HepG2 (cell line): ENCODE data around the gene KCTD13. TPM values are rescaled to one million over a fixed set of nuclear protein-coding genes. Genes with fewer than 3 reads are reported as not detected.

Source experiments
- HNRNPUL1 ChIP-seq: fragments of 200-400 bp; formaldehyde crosslinking; IDR thresholded peaks from 2 replicates; pipeline ENCODE4 v1.6.1; 2017; ENCODE audit warnings: low read depth, mild to moderate bottlenecking, low read length, moderate library complexity
- HOXA9 ChIP-seq: sonication (generic); formaldehyde crosslinking; IDR thresholded peaks from 2 replicates; pipeline ENCODE4 v1.8.1; 2022; ENCODE audit warnings: missing genetic modification reagents, mild to moderate bottlenecking, moderate library complexity, borderline replicate concordance
- KMT2B ChIP-seq: IDR thresholded peaks from 2 replicates; pipeline ENCODE4 v1.6.1; 2016; ENCODE audit warnings: missing genetic modification reagents, missing compliant biosample characterization
- MBD4 ChIP-seq: IDR thresholded peaks from 2 replicates; pipeline ENCODE4 v1.6.1; 2012; ENCODE audit warnings: low read length, inconsistent platforms, borderline replicate concordance
- STAG1 ChIP-seq: sonication (generic); formaldehyde crosslinking; IDR thresholded peaks from 2 replicates; pipeline ENCODE4 v1.4.0; 2020; ENCODE audit warnings: missing genetic modification reagents
- ZNF335 ChIP-seq: sonication (generic); formaldehyde crosslinking; IDR thresholded peaks from 2 replicates; pipeline ENCODE4 v1.4.0; 2020; ENCODE audit warnings: missing genetic modification reagents
- ZNF354B ChIP-seq: sonication (generic); formaldehyde crosslinking; IDR thresholded peaks from 2 replicates; pipeline ENCODE4 v1.8.0; 2022; ENCODE audit warnings: mild to moderate bottlenecking, missing genetic modification reagents
- ZNF556 ChIP-seq: sonication (generic); formaldehyde crosslinking; IDR thresholded peaks from 2 replicates; pipeline ENCODE4 v1.4.0; 2020; ENCODE audit warnings: mild to moderate bottlenecking, missing genetic modification reagents, borderline replicate concordance
- polyA plus RNA-seq, 8 experiments: library from polyadenylated mRNA; depleted of rRNA in 3 of 8; stranded (reverse) in 7 of 8; unstranded in 1 of 8; fragments of >200 nt; fragmentation: Illumina TruSeq in 4 of 8; extraction: Trizol in 4 of 8; gene quantifications; 2 replicates each; pipeline versions ENCODE4 v1.2.1 to v1.2.3, GENCODE V29; 2011 to 2016; ENCODE audit warnings: low read depth in 4 of 8, missing spikeins in 1 of 8, mixed read lengths in 1 of 8; ENCODE audit not compliant: insufficient read depth in 1 of 8
- total RNA-seq, 5 experiments: library from RNA; depleted of rRNA; stranded (reverse); fragments of >200 nt; fragmentation: Illumina TruSeq; extraction: Trizol; gene quantifications; 2 replicates each; pipeline ENCODE4 v1.2.3, GENCODE V29; 2016; ENCODE audit warnings: low read depth in 1 of 5
- TF ChIP-seq, protein P1 (sequence below): sonication (generic); formaldehyde crosslinking; IDR thresholded peaks from 2 replicates; pipeline ENCODE4 v1.5.1; 2020; ENCODE audit warnings: mild to moderate bottlenecking, missing genetic modification reagents, moderate library complexity
- TF ChIP-seq, protein P2 (sequence below): sonication (generic); formaldehyde crosslinking; IDR thresholded peaks from 2 replicates; pipeline ENCODE4 v1.5.0; 2020; ENCODE audit warnings: mild to moderate bottlenecking, missing genetic modification reagents, borderline replicate concordance
- TF ChIP-seq, protein P3 (sequence below): sonication (generic); formaldehyde crosslinking; IDR thresholded peaks from 2 replicates; pipeline ENCODE4 v1.4.0; 2020; ENCODE audit warnings: missing genetic modification reagents
- TF ChIP-seq, protein P4 (sequence below): sonication (generic); formaldehyde crosslinking; IDR thresholded peaks from 2 replicates; pipeline ENCODE4 v1.4.0; 2020; ENCODE audit warnings: missing genetic modification reagents, mild to moderate bottlenecking, borderline replicate concordance

Gene KCTD13
- total and polyA plus RNA-seq, 2 of the 13 experiments (the other 11 are each of a cell fraction or from before 2014, with no cell fraction given) = 6.3 to 14.7 TPM

DNA sequence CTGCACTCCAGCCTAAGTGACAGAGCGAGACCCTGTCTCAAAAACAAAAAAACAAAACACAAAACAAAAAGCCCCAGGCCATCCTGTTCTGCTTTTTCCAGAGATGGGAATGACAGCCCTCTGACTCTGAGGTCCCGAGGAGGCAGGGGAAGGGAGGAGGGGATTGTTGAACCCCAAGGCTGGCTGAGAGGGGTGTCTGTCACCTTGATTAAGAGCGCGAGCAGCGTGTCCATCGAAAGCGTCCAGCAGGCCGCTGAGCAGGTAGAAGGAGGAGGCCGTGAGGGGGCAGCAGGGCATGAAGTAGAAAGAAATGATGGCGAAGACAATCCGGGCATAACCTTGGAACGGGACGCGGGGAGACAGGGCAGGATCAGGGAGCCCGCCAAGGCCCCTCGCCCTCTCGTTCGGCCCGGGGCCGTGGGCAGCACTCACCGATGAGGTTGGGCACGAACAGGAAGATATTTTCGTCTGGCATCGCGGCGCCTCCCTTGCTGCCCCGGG is 63.6 kb downstream of the KCTD13 start (continued):
- TF ChIP-seq, protein P1, sequence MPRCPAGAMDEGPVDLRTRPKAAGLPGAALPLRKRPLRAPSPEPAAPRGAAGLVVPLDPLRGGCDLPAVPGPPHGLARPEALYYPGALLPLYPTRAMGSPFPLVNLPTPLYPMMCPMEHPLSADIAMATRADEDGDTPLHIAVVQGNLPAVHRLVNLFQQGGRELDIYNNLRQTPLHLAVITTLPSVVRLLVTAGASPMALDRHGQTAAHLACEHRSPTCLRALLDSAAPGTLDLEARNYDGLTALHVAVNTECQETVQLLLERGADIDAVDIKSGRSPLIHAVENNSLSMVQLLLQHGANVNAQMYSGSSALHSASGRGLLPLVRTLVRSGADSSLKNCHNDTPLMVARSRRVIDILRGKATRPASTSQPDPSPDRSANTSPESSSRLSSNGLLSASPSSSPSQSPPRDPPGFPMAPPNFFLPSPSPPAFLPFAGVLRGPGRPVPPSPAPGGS = no peak
- no peak for TF ChIP-seq ZNF335
- TF ChIP-seq, protein P2, sequence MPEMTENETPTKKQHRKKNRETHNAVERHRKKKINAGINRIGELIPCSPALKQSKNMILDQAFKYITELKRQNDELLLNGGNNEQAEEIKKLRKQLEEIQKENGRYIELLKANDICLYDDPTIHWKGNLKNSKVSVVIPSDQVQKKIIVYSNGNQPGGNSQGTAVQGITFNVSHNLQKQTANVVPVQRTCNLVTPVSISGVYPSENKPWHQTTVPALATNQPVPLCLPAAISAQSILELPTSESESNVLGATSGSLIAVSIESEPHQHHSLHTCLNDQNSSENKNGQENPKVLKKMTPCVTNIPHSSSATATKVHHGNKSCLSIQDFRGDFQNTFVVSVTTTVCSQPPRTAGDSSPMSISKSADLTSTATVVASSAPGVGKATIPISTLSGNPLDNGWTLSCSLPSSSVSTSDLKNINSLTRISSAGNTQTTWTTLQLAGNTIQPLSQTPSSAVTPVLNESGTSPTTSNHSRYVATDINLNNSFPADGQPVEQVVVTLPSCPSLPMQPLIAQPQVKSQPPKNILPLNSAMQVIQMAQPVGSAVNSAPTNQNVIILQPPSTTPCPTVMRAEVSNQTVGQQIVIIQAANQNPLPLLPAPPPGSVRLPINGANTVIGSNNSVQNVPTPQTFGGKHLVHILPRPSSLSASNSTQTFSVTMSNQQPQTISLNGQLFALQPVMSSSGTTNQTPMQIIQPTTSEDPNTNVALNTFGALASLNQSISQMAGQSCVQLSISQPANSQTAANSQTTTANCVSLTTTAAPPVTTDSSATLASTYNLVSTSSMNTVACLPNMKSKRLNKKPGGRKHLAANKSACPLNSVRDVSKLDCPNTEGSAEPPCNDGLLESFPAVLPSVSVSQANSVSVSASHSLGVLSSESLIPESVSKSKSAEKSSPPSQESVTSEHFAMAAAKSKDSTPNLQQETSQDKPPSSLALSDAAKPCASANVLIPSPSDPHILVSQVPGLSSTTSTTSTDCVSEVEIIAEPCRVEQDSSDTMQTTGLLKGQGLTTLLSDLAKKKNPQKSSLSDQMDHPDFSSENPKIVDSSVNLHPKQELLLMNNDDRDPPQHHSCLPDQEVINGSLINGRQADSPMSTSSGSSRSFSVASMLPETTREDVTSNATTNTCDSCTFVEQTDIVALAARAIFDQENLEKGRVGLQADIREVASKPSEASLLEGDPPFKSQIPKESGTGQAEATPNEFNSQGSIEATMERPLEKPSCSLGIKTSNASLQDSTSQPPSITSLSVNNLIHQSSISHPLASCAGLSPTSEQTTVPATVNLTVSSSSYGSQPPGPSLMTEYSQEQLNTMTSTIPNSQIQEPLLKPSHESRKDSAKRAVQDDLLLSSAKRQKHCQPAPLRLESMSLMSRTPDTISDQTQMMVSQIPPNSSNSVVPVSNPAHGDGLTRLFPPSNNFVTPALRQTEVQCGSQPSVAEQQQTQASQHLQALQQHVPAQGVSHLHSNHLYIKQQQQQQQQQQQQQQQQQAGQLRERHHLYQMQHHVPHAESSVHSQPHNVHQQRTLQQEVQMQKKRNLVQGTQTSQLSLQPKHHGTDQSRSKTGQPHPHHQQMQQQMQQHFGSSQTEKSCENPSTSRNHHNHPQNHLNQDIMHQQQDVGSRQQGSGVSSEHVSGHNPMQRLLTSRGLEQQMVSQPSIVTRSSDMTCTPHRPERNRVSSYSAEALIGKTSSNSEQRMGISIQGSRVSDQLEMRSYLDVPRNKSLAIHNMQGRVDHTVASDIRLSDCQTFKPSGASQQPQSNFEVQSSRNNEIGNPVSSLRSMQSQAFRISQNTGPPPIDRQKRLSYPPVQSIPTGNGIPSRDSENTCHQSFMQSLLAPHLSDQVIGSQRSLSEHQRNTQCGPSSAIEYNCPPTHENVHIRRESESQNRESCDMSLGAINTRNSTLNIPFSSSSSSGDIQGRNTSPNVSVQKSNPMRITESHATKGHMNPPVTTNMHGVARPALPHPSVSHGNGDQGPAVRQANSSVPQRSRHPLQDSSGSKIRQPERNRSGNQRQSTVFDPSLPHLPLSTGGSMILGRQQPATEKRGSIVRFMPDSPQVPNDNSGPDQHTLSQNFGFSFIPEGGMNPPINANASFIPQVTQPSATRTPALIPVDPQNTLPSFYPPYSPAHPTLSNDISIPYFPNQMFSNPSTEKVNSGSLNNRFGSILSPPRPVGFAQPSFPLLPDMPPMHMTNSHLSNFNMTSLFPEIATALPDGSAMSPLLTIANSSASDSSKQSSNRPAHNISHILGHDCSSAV (CRISPR knock-in tag) = no peak
- TF ChIP-seq, protein P3, sequence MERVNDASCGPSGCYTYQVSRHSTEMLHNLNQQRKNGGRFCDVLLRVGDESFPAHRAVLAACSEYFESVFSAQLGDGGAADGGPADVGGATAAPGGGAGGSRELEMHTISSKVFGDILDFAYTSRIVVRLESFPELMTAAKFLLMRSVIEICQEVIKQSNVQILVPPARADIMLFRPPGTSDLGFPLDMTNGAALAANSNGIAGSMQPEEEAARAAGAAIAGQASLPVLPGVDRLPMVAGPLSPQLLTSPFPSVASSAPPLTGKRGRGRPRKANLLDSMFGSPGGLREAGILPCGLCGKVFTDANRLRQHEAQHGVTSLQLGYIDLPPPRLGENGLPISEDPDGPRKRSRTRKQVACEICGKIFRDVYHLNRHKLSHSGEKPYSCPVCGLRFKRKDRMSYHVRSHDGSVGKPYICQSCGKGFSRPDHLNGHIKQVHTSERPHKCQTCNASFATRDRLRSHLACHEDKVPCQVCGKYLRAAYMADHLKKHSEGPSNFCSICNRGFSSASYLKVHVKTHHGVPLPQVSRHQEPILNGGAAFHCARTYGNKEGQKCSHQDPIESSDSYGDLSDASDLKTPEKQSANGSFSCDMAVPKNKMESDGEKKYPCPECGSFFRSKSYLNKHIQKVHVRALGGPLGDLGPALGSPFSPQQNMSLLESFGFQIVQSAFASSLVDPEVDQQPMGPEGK = no peak
- TF ChIP-seq ZNF354B (CRISPR knock-in tag) = peak; percentile 86; the same call in 1 of the 2 replicates
- TF ChIP-seq, protein P4, sequence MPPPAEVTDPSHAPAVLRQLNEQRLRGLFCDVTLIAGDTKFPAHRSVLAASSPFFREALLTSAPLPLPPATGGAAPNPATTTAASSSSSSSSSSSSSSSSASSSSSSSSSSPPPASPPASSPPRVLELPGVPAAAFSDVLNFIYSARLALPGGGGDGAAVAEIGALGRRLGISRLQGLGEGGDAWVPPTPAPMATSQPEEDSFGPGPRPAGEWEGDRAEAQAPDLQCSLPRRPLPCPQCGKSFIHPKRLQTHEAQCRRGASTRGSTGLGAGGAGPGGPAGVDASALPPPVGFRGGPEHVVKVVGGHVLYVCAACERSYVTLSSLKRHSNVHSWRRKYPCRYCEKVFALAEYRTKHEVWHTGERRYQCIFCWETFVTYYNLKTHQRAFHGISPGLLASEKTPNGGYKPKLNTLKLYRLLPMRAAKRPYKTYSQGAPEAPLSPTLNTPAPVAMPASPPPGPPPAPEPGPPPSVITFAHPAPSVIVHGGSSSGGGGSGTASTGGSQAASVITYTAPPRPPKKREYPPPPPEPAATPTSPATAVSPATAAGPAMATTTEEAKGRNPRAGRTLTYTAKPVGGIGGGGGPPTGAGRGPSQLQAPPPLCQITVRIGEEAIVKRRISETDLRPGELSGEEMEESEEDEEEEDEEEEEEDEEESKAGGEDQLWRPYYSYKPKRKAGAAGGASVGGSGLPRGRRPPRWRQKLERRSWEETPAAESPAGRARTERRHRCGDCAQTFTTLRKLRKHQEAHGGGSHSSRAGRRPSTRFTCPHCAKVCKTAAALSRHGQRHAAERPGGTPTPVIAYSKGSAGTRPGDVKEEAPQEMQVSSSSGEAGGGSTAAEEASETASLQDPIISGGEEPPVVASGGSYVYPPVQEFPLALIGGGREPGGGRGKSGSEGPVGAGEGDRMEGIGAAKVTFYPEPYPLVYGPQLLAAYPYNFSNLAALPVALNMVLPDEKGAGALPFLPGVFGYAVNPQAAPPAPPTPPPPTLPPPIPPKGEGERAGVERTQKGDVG = no peak
- no peak for TF ChIP-seq HOXA9 (CRISPR knock-in tag)
- TF ChIP-seq MBD4 = no peak
- no peak for TF ChIP-seq KMT2B (CRISPR knock-in tag)
- no peak for TF ChIP-seq ZNF556 (CRISPR knock-in tag)
- peak; percentile 59 for TF ChIP-seq STAG1 (CRISPR knock-in tag)
- no peak for TF ChIP-seq HNRNPUL1
